PC-9 (cell line): Measurements from ENCODE around the gene BCO1.

Experiments
- EZH2 ChIP-seq: fragments of 200-600 bp; sonication (generic); IDR thresholded peaks from 2 replicates; pipeline ENCODE4 v1.8.0; 2017; ENCODE audit warnings: antibody characterized with exemption, low read depth
- TF ChIP-seq, protein P1 (sequence below): fragments of 200-600 bp; sonication (generic); conservative IDR thresholded peaks from 2 replicates; pipeline ENCODE4 v1.6.1; 2017; ENCODE audit warnings: mixed run types, antibody characterized with exemption, mild to moderate bottlenecking, moderate library complexity

DNA sequence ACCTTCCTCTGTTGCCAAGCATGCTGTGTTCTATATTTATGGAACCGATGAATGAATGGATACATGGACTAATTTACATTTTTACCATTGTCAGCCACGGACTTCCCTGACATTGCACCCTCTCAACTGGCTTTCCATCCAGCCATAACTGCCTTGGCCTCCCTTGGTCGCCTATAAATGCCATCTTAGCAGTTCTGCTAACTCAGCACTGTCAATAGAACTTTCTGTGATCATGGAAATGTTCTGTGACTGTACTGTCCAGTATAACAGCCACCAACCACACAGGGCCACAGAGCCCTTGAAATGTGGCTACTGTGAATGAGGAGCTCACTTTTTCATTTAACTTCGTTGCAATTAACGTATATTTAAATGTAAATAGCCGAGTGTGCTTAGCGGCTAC is 8.7 kb upstream of the BCO1 start:
- TF ChIP-seq, protein P1, sequence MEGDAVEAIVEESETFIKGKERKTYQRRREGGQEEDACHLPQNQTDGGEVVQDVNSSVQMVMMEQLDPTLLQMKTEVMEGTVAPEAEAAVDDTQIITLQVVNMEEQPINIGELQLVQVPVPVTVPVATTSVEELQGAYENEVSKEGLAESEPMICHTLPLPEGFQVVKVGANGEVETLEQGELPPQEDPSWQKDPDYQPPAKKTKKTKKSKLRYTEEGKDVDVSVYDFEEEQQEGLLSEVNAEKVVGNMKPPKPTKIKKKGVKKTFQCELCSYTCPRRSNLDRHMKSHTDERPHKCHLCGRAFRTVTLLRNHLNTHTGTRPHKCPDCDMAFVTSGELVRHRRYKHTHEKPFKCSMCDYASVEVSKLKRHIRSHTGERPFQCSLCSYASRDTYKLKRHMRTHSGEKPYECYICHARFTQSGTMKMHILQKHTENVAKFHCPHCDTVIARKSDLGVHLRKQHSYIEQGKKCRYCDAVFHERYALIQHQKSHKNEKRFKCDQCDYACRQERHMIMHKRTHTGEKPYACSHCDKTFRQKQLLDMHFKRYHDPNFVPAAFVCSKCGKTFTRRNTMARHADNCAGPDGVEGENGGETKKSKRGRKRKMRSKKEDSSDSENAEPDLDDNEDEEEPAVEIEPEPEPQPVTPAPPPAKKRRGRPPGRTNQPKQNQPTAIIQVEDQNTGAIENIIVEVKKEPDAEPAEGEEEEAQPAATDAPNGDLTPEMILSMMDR = no peak
- TF ChIP-seq EZH2 = no peak
